ENCODE data around the gene OPRM1.
"Not testable (repeated sequence)": the region's sequence is repeated elsewhere in the genome, so short reads cannot be mapped to it uniquely, and the experiment has no call there.

The OPRM1 gene

DNA sequence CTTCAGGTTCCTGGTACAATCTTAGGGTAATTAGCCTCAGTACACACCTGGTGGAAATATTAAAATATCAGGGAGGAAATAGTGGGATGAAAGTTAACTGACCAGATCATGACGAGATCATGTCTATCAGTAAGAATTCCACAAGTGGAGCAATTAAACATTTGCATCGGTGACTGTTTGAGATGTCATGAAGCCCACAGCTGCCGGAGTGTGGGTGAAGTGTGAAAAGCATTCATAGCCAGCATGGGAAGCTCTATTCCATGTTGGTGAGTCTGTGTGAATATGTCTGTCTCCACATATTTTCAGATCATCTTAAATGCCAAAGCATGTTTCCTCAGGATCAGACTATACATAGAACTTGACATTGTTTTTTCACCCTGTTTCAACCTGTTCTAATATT is 174.7 kb downstream of the OPRM1 start:
- DNase-seq, result no peak

DNA sequence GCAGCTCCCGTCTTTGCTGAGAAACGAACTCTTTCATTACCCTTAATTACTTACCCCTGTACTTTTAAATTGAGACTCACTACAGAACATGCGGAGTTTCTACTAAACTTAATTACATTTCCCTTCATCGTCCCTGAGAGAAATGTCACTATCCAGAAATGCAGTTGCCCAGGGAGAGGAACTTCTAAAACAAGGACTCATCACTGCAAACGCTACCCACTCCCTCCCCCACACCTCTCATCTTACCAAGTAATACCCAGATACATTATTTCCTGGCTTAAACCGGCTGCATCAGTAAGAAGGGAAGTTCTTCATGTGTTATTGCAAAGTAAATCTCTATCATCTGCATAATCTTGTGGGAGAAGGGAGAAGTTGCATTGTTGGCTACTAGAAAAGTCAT is 179.3 kb downstream of the OPRM1 start:
- no peak for DNase-seq

DNA sequence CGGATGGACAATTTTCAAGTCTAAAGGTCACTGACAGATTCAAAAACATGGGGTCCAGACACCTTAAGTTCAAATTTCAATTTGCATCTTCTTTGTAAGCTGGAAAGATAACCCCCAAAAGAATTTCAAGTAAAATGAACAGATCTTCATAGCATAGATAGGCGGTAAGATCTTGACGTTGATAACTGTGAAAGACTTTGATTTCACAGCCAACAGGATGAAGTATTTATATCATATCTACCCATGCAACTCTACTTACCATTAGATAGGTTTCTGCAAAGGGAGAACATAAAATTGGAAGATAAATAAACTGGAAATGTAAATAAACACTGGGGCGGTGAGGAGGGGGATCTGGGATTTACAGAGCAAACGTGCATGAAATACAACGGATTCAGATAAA is 179.7 kb downstream of the OPRM1 start:
- no peak for DNase-seq

DNA sequence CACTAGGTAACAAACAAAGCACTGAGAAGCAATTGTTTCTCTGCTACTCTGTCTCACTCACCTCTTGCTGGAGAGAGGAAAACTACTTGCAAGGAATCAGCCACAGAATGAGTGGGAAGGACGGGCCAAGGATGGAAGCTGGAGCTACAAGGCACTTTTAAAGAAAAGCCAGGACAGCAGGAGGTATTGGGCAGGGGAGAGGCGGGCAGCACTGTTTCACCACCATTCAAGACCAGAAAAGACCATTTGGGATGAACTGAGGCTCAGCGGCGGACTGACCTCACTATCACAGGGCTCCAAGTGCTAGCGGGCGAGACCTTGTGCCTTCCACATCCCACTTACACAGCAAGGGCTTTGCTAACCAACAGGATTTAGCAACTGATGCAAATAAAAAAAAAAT is 180.2 kb downstream of the OPRM1 start:
- no peak for DNase-seq

DNA sequence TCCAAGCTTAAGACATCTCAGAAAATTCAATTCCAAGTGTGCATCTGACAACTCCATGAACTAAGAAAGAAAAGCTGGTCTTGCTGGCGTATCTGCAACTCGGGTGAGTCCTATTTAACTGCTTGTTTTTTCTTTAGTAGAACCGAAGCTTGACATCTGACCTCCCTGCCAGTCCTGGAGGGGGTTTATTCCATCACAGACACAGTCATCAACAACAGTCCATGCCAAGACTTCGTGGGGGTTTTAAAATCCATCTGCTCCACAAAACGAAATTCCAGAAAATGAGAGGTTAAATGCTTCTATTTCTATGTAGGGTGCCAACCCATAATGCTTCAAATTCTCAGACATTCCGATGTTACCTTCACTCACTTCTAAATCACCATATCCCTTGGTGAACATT is 183.7 kb downstream of the OPRM1 start:
- DNase-seq, result no peak

DNA sequence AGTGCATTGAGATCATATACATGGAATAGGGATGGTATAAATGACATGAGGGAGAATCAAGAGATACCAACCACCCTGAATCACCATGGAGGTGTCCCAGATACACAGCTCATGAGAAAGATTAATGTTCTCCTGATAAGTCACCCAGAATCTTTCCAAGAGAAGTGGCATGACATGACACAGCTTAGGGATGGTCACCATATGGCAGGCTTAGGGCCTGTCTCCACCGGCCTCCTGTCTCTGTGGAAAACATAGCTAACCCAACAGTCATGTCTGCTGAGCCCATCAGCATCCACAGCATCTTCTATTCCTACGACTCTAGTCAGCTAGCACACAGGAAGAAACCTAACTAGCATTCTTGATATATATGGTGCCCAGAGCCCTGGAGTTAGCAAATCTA is 184.3 kb downstream of the OPRM1 start:
- DNase-seq, result no peak

DNA sequence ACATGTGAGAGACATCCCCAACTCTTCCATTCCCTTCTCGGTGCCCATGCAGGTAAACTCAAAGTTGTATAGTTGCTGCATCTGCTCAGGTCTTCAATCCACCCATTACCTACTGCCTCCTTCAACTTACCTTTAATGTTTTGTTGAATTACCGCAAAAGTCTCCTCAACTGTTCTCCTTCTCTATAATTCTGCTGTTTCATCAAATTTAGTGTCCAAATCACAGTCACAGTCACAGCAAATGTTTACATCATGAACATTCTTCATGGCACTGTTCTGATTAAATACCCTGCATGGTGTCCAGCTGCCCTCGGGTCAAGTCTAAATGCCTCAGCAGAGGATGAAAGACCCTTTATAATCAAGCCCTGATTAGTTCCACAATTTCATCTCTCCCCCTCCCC is 187.4 kb downstream of the OPRM1 start:
- no peak for DNase-seq

DNA sequence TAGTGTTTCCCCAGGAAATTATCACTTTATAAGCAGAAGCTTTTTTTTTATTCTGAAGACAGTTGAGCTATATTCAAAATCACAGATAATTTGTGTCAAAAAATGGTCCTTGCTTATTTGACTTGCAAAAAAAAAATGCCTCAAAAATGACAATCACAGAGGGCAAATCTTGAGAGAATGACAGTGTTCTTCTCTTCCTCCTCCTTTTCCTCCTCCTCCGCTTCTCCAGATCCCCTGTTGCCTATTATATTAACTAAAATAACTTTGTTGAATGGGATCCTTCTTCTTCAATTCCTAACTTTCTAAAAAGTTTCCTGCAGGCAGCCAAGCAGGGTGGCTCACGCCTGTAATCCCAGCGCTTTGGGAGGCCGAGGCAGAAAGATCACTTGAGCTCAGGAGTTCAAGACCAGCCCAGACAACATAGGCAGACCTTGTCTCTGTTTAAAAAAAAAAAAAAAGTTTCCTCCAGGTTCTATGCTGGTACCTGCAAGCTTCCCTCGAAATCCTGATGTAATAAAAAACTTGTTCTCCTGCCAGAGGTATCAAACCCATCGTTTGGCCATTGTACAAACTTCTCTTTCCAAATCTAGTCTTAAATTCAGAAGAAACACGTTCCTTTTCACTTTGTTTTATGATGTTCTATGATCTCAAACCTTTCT is 189.0 kb downstream of the OPRM1 start:
- DNase-seq, result no peak

DNA sequence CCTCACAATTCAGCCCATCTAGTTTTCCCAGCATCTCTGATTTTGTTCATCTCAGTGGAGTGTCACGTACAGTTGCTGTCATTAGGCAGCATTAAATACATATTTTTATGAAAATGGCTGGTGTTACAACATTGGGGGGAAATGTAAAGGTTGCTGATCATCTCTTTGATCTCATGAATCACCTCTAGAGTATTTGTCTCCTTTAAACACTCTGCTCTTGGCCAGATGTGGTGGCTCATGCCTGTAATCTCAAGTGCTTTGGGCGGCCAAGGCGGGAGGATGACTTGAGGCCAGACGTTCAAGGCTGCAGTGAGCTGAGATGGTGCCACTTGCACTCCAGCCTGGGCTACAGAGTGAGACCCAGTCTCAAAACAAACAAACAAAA is 189.5 kb downstream of the OPRM1 start:
- DNase-seq, result no peak

DNA sequence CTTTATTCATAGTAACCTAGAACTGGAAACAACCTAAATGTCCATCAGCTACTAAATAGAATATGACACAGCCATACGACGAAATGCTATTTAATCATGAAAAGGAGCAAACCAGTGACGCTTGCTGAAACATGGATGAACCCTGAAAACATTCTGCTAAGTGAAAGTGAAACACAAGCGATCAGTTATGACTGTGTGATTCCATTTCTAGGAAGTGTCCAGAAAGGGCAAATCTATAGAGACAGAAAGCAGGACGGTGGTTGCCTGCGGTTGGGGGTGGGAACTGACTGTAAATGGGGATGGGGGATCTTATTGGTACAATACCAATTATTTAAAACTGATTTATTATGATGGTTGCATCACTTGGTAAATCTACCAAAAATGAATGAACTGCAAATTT is 190.7 kb downstream of the OPRM1 start:
- DNase-seq, result no peak

DNA sequence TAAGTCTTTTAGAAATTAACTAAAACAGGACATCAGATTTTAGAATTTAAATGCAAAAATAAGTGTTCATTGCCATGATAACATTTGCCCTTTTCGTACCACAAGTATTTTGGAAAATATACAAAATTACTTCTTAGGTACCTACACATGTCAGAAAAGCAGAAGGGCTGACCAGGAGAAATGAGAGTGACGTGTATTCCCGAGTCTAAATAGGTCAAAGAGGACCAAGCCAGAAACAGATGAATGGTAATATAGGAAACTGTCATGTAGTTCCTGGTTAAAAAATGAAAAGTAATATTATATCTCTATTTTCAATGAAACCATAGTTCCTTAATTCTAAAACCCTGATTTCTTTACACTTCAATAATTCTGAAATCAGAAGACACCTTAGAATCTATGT is 191.4 kb downstream of the OPRM1 start:
- no peak for DNase-seq

DNA sequence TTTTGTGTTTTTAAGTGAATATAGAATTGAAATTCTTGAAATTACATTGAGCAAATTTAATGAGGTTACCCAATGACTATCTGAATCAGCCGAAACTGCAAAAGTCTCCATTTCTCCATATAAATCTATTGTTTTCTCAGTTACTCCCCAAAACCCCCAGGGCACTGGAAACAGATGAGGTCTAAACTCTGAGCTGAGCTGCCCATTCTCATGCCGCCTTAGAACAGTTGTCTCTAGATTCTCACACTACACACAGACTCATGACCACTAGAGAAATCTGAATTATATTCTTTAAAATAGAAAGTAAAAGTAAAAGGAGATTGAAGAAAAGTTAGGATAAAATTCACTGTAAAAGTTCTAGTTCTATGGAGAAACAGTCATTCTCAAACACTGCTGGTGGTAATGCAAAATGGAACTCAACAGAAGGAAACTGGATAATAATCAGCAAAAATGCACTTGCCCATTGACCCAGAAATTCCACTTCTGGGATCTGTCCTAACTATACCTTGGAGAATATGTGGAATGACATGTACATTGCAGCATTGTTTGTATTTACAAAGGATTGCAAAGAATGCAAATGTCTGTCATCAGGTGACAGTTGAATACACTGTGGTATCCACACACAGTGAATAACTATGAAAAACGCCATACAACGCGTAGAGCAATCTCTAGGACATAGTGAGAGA is 192.0 kb downstream of the OPRM1 start:
- DNase-seq, result no peak

DNA sequence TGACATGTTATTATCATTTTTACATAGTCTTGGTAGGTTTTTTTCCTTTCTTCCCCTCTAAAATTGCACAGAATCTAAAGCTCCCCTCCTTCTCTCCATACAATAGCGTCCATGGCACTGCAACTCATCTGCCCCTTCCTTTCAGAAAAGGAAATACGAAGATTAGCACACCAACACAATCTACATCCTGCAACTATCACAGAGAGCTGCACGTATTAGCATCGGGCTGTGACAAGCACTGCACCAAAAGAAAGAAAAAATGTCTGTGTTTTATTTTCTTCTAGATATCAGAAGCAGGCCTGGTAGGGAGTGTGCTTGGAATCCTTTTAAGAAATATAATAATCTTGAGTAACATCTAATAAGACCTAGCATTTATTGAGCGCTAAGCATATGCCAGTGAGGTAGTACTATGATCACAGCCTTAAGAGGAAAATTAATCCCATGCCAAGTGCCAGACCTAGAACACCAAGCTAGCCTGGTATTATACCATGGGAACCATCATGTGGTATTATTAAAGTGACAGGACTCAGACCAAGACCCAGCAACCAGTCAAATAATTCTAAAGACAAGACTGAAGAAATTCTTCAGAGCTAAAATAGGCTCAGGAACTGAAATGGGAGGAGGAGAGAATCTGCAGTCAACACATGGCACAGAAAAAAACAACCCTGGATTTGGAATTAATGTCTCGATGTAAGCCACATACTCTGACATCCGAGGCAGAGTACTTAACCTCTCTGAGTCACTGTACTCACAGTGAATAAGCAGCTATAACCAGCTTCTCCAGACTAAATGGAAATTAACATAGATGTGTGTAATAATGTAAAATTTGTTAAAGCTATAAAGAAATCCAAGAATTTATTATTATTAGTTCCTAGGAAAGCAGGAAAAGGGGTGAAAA is 193.2 kb downstream of the OPRM1 start:
- DNase-seq, result no peak

DNA sequence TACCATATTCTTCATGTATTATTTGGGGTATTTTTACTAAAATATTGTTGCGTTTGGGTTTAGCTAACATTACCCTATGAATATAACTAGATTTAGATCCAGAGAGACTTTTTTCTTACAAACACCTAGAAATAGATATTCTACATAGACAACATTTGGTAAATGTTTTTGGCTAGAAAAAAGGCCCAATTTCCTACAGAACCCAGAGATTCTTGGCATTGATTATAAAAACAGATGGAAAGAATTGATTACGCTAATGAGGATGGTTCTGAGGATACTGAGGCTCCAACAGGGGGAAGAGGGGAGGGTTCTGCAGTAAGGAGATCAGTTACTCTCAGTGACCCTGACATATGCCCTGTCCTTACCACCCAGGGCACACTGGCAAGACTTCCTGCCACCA is 194.3 kb downstream of the OPRM1 start:
- no peak for DNase-seq

DNA sequence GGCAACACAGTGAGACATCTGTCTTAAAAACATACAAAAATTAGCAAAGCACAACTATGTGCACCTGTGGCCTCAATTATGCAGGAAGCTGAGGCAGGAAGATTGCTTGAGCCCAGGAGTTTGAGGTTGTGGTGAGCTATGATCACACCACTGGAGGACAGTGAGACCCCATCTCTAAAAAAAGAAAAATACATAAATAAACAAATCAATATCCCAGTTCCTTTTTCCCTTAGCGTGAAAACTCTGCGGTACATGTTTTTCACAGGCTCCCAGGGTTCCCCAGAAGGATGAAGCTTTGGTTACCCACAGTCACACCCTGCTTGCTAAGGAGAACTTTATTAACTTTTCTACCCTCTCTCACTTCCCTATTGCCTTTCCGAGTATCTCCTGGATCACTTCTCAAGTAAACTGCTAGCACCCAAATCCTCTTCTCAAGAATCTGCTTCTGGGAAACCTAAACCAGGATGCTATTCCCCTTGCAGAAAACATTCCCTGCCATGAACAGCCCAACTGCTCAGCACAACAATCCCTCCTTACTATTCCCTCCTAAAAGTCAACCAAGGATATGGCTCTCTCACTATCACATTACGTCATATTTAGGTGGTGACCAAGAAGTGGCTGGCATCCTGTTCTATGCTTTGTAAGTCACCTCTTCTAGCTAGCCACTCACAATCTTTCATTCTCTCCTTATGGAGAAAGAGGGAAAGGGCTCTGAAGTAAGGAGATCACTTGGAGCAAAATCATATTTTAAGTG is 195.2 kb downstream of the OPRM1 start:
- DNase-seq, result no peak

DNA sequence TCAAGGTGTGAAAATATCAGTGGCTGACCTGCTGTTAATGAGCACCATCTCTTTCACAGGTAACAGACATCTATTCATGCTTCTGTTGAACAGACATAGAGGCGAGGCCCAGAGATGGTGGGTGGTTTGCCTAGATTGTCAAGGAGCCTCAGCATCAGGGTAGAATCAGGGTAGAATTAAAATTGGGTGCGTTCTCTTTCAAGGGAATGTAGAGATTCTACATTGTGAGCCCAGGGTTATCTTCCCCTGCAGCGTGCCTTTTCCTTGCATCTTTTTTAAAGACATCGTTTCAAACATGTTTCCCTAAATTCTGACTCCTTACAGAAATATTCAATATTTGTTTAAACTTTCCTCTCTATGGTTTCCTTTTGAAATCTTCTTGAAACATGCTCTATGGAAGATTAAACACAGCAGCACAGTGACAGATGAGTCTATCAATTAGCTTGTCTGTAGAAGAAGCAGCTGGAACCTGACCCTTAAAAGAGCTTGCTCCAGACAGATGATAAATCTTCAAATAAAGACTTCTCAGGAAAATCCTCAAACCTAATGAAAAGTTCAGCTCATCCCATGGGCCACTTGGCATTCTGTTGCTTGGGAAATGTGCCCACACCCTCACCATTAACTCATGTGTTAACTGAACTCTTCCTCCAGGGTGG is 197.7 kb downstream of the OPRM1 start:
- DNase-seq, result no peak

DNA sequence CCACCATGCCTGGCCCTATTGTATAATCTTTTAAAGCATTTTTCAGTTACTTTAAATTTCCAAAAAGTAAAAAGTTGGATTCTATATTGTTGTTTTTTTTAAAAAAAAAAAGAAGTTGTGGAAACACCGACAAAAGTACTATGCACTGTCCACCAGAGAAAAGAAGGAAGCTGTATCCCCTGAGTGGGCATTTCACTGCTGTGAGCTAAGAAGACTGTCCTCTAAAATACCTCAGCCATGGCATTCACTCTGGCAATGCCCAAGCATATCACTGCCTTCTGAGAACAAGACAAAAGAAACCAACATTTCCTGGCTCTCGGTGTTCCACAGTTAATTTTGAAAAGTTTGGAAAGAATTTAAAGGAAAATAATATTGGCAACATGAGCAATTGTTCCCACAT is 199.8 kb downstream of the OPRM1 start:
- no peak for DNase-seq

DNA sequence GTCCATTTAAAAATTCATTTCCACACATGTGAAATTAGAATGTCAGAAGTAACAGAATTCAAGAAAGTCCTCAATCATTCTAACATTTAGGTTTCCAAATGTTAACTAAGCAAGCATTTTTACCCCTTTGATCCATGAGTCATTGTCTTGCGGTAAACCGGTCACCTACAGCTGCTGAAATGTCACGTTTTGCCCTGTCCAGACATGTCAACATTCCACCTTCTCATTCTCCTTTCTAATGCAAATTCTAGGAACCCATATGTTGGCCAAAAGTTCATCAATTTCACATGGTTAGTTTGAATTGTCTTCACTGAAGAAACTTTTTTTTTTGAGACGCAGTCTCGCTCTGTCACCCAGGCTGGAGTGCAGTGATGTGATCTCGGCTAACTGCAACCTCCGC is 200.4 kb downstream of the OPRM1 start:
- no peak for DNase-seq

DNA sequence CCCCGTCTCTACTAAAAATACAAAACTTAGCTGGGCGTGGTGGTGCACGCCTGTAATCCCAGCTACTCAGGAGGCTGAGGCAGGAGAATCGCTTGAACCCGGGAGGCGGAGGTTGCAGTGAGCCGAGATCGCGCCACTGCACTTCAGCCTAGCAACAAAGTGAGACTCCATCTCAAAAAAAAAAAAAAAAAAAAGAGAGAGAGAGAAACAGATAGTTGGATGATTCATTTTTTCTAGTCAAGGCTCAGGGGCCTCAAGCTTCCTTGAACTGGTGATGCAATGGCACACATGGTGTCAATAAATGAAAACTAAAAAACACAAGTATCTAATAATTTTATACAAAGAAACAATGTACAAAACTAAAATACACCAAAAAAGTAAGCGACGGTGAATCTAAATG is 202.0 kb downstream of the OPRM1 start:
- DNase-seq, result not testable (repeated sequence)

DNA sequence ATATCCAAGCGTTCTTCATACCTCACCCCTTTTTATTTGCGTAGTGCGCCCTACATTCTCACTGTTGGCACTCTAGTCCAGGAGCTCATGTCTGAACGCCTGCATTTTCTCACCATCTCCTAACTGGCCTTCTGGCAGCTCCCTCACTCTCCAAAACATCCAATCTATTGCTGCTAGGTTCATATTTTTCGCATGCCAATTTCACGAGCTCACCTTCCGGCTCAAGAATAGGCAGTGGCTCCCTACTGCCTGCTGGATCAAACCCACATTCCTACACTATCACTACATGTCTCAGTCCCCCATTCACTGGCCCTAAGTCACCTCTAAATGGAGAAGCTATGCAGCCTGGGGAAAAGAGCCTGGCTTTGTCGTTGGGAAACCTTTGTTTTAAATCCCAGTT is 202.5 kb downstream of the OPRM1 start:
- DNase-seq, result no peak

DNA sequence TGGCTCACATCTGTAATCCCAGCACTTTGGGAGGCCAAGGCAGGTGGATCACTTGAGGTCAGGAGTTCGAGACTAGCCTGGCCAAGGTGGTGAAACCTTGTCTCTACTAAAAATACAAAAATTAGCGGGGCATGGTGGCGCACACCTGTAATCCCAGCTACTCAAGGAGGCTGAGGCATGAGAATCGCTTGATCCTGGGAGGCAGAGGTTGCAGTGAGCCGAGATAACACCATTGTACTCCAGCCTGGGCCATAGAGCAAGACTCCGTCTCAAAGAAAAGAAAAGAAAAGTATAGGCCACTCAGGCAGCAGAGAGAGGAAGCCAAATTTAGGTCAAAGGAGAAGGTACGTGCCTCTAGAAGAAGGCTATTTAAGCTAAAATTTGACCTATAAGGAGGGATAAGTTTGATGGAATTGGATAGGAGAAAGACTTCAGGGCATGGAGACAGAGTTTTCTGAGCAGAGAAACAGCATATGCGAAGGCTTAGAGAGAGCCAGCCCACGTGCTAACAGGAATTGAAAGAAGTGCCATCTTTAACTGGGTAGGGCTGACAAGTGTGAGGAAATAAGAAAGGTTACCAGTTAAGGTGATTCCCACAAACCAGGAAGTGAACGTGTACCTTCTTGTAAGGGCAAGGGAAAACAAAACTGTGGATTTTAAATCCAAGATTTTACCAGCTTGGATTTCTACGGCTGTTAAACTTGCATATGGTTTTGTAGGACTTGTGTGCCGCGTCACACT is 203.7 kb downstream of the OPRM1 start:
- DNase-seq, result no peak
